ENCODE data around the gene ENG.
"Not testable (repeated sequence)": the region's sequence is repeated elsewhere in the genome, so short reads cannot be mapped to it uniquely, and the experiment has no call there.

Gene ENG

DNA sequence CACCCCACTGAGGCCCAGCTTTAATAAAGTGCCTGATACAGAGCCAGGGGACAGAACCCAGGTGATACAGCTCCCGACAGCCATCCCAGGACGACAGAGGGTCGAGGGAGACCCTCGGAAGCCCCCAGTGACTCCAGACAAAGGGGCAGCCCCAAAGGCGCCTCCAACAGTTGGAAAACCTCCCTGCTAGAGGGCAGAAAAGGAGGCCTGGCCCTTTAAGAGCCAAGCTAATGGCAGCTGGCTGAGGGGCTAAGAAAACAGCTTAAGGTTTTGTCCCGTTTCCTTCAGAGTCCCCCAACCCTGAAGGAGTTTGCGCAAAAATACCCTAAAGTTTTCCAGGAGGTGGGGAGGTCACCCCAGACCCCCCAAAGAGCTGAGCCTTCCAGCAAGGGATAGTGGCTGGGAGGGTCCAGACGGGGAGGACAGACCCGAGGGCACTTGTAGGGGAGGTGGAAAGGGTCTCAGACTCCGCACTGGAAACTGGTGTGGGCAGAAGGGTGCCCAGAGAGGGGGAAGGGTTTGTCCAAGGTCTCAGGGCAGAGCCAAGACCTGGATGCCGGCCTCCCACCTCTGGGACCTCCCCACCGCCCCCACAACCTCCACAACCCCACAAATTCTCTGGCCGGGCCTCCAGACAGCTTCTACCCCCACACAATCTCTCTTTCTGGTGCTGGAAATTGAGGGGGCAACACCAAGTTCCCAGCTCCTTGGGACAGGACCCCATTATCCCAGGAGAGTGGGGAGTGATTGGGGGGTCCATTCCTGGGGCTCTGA lies 31.2 kb upstream of the ENG start:
- TF ChIP-seq ZNF274 (IDR thresholded peaks at IDR 0.05; ENCODE audit: low read depth, low read length), result no peak
- H3K4me3 ChIP-seq (ENCODE audit: low read length), result no peak overlapping the region

DNA sequence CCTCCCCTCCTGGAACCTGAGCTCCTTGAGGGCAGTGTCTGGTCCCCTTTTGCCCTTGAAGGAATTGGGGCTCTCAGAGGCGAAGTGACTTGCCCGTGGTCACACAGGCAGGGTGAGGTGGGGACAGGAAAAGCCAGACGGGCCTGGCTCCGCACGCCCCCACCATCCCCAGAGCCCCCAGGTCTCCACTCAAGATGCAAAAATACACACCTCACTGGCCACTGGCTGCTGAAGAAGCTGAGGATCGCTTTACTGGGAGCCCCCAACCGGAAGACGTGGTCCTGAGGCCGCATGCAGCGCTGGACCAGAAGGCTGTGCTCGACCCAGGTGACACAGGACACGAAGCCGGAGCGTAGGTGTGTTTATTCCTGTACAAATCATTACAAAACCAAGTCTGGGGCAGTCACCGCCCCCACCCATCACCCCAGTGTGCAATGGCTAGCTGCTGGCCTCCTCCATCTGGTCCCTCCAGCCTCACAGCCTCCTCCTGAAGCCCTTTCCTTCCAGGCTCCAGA lies 30.6 kb upstream of the ENG start:
- TF ChIP-seq ZNF274 (IDR thresholded peaks at IDR 0.05; ENCODE audit: low read depth, low read length), result no peak
- no peak overlapping the region for H3K4me3 ChIP-seq (ENCODE audit: low read length)

- H3K4me3 ChIP-seq (ENCODE audit: low read length), result no peak overlapping the region
- no peak for TF ChIP-seq ZNF274 (IDR thresholded peaks at IDR 0.05; ENCODE audit: low read depth, low read length)
Observed at GRCh38 chr9:127884427-127884911, 30.0 kb upstream of the ENG start.

- H3K4me3 ChIP-seq (ENCODE audit: low read length), result no peak overlapping the region
- TF ChIP-seq ZNF274 (IDR thresholded peaks at IDR 0.05; ENCODE audit: low read depth, low read length), result no peak
Observed at GRCh38 chr9:127883959-127884358, 29.5 kb upstream of the ENG start.

- not testable (repeated sequence) for H3K4me3 ChIP-seq (ENCODE audit: low read length)
Observed at GRCh38 chr9:127881715-127882114, 27.3 kb upstream of the ENG start.

GRCh38 chr9:127880143-127880542 lies 25.7 kb upstream of the ENG start:
- TF ChIP-seq ZNF274 (IDR thresholded peaks at IDR 0.05; ENCODE audit: low read depth, low read length), result no peak
- no peak overlapping the region for H3K4me3 ChIP-seq (ENCODE audit: low read length)

GRCh38 chr9:127878652-127879390 lies 24.4 kb upstream of the ENG start:
- H3K4me3 ChIP-seq (ENCODE audit: low read length), result no peak overlapping the region
- TF ChIP-seq ZNF274 (IDR thresholded peaks at IDR 0.05; ENCODE audit: low read depth, low read length), result no peak

- TF ChIP-seq ZNF274 (IDR thresholded peaks at IDR 0.05; ENCODE audit: low read depth, low read length), result no peak
- no peak overlapping the region for H3K4me3 ChIP-seq (ENCODE audit: low read length)
Observed at GRCh38 chr9:127878001-127878651, 23.7 kb upstream of the ENG start.

DNA sequence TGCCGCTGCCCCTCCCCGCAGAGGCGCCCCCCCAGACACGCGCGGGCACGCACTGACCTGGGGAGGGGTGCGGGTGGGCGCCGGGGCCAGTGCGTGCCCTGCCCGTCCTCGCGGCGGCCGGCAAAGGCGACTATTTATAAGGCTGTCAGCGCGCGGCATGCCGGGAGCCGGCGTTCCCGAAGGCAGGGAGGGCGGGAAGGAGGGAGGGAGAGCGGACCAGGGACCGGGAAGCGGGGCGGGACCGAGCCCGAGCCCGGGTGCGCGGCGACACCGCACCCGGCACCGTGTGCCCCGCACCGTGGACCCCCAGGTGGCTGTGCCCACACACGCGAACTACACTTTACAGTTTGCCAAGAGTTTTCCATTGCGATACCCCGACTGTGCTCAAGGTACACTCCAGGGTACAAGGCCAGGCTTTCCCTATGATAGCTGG lies 23.1 kb upstream of the ENG start, which contains the start of gene AK1:
AK1 (minus strand) TSS at position 110 of the 433 bp plus-strand sequence. CDS start 3,058 bp downstream, outside the sequence.
- TF ChIP-seq ZNF274 (IDR thresholded peaks at IDR 0.05; ENCODE audit: low read depth, low read length), result no peak
- H3K4me3 ChIP-seq (ENCODE audit: low read length), result no peak within 1 kb of the TSS

DNA sequence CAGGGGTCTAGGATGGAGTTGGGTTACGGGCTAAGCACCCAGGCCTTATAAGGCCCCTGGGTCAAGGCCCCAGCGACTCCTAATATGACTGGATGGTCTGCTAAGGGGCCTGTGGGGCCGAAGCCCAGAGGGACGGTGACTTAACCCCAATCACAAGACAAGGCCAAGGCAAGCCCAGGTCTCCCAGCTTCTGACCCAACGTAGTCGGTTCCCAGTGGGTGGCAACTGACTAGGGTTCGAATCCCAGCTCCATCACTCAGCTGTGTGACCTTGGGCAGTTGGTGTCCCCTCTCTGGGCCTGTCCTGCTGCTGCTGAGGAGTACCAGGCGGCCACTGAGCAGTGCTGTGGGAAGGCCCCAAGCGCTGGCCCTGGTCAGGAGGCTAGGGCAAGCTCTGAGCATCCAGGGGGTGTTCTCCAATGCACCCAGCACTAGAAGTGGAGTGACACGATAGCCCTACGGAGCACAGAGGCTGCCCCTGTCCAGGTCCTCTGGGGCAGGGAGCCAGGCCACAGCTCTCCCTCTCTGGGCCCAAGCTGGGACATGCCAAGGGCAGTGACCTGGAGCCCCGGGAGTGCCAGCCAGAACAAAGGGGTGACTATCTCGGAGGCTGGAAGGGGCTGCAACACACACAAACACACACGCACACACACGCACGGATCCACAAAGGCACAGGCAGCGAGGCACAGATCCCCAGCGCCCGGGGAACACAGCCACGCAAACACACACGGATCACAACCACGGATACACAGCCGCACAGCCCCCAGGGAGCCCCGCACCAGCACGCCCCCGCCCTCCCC lies 22.5 kb upstream of the ENG start:
- H3K4me3 ChIP-seq (ENCODE audit: low read length), result no peak overlapping the region
- no peak for TF ChIP-seq ZNF274 (IDR thresholded peaks at IDR 0.05; ENCODE audit: low read depth, low read length)

DNA sequence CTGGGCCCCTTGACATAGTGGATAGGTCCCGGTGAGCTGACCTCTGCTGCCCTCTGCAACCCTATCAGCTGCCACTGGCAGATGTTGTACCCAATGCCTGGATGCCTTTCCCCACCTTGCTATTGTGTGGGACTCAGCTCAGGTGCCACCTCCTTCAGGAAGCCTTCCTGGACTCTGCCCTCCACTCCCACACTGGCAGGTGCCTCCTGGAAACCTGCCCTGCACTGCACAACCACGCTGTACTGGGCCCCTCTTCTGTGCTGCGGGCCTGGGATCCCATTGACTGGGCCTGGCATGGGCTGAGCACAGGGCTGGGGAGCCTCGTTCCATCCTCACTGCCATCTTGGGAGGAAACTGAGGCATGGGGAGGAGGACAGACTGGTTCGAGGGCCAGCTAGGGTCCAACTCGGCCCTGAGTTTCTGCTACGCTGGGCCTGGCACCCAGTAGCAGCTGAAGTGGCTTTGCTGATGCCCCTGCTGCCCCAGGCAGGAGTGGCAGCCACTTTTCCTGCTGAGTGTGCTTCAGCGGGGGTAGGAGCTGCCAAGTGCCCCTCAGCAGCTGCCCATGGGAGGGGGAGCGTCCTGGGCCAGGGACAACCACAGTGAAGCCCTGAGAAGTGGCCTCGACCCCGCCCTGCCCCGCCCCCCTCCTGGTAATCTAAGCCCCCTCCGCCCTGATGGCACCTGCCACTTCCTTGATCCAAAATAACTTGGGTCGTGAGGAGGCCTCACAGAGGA lies 21.7 kb upstream of the ENG start:
- no peak for TF ChIP-seq ZNF274 (IDR thresholded peaks at IDR 0.05; ENCODE audit: low read depth, low read length)
- no peak overlapping the region for H3K4me3 ChIP-seq (ENCODE audit: low read length)

DNA sequence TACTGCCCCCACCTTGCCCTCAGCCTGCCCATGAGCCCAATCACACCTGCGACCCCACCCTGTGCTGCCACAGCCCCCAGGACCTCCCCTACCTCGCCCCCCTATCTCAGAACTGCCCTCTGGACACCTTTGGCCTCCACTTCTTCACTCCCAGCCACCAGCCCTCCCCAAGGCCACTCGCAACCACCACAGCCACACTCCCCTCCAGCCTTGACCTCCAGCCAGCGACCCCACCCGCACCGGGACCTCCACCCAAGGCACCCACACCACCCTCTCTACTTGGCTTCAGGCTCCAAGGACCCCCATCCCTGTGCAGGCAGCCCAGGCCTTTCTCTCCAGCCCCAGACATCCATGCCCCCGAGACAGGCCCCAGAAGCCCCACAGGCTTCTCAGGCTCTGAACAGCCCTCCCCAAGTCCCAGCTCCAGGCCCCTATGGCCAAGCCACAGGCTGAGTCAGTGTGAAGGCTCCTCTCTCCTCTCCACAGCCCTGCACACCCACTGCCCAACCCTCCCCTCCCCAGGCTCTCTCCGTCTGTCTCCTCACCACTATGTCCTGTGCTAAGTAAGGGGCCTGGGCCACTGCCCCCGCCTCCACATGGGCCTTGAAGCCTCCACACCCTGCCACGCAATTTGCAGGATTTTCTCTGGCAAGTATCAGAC lies 21.0 kb upstream of the ENG start:
- H3K4me3 ChIP-seq (ENCODE audit: low read length), result no peak overlapping the region
- TF ChIP-seq ZNF274 (IDR thresholded peaks at IDR 0.05; ENCODE audit: low read depth, low read length), result no peak

All from GM08714 (cell line).